IPS-18a (cell line): ENCODE results near the gene KATNIP.

ENCODE experiments used
- H3K27ac ChIP-seq: one replicate; pipeline ENCODE4 v1.5.1; 2013; ENCODE audit warnings: low read length
- H3K27me3 ChIP-seq: one replicate; pipeline ENCODE4 v1.6.1; 2013; ENCODE audit warnings: mild to moderate bottlenecking, low read length; ENCODE audit not compliant: control insufficient read depth, insufficient read depth
- H3K36me3 ChIP-seq: one replicate; pipeline ENCODE4 v1.6.1; 2013; ENCODE audit warnings: low read depth, low read length; ENCODE audit not compliant: control insufficient read depth
- H3K4me1 ChIP-seq: one replicate; pipeline ENCODE4 v1.6.1; 2013; ENCODE audit warnings: low read depth, low read length; ENCODE audit not compliant: control insufficient read depth
- H3K4me3 ChIP-seq: one replicate; pipeline ENCODE4 v1.5.1; 2013; ENCODE audit warnings: low read length
- H3K9ac ChIP-seq: one replicate; pipeline ENCODE4 v1.6.1; 2013; ENCODE audit warnings: mild to moderate bottlenecking, low read length, moderate library complexity
- H3K9me3 ChIP-seq: one replicate; pipeline ENCODE4 v1.6.1; 2013; ENCODE audit warnings: low read depth, low read length; ENCODE audit not compliant: control insufficient read depth

KATNIP gene

DNA sequence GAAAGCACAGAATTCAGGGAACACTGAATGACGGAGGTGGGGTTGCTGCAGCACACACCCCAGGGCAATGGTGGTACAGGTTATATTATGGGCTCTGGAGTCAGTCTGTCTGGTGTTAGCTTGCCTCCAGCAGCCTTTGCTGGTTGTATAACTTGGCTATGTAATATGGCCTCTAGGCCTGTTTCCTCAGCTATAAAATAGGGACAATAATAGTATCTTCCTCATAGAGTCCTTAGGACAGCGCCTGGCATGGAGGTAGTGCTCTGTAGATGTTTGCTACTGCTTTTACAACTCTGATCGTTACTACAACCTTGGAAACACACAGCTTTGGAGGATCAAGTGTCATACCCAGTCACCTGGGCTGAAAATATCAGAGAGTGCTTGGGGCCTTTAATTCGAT lies 31.7 kb upstream of the KATNIP start:
- H3K9ac ChIP-seq, result no peak overlapping the region
- H3K36me3 ChIP-seq, result peaks cover 24% of the 10 kb centered on the region
- no peak overlapping the region for H3K27ac ChIP-seq
- no peaks in the 10 kb centered on the region for H3K4me1 ChIP-seq
- no peaks in the 10 kb centered on the region for H3K9me3 ChIP-seq
- no peaks in the 10 kb centered on the region for H3K27me3 ChIP-seq
- no peak overlapping the region for H3K4me3 ChIP-seq

DNA sequence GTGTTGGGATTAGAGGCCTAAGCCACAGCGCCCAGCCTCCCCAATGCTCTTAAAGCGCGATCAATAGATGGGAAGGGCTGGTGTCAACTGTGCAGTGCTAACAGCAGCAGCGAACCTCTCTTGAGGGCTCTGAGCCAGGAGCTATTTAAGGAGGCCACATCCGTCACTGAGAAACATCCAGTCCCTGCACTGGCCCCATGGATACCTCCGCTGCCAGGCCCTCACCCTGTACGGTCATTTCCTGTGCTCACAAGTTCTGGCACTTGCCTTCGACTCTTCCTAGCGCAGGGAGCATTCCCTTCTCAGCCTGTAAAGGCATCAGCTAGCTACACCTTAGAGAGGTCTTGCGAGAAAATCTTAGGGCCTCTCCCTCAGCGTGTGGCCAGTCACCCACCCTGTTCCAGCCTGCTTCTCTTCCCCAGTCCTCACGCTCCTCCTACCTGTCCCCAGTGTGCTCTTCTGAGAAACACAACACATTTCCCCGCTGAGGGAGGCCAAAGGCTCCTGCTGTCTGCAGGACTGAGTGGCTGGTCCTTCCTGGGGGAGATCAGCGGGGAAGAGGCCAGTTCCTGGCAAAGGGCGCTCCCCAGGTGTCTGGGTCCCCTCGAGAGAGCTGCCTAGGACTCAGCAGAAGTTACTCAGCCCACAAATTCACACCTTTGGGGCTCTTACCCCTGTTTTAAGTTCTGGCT lies 28.8 kb upstream of the KATNIP start:
- no peak overlapping the region for H3K9ac ChIP-seq
- no peak overlapping the region for H3K27ac ChIP-seq
- no peaks in the 10 kb centered on the region for H3K9me3 ChIP-seq
- no peak overlapping the region for H3K4me3 ChIP-seq
- no peaks in the 10 kb centered on the region for H3K27me3 ChIP-seq
- H3K36me3 ChIP-seq, result peaks cover 43% of the 10 kb centered on the region
- no peaks in the 10 kb centered on the region for H3K4me1 ChIP-seq

DNA sequence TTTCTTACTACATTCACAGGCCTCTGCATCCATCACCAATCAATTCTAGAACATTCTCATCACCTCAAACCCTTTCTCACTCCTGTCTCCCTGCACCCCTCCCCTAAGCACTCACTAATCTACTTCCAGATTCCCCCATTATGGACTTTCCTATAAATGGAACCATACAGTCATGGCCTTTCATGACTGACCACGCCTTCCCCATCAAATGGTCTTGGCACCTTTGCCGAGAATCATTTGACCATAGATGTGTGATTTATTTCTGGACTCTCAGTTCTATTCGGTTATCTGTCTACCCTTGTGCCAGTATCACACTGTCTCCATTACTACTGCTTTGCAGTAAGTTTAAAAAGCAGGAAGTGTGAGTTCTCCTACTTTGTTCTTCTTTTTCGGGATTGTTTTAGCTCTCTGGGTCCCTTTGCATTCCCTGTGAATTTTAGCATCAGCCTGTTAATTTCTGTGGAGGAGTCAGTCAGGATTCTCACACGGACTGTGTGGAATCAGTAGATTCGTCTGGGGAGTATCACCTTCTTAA lies 27.7 kb upstream of the KATNIP start:
- no peaks in the 10 kb centered on the region for H3K9me3 ChIP-seq
- H3K27ac ChIP-seq, result peak overlapping the region; percentile 20
- peaks cover 54% of the 10 kb centered on the region for H3K36me3 ChIP-seq
- no peaks in the 10 kb centered on the region for H3K4me1 ChIP-seq
- no peaks in the 10 kb centered on the region for H3K27me3 ChIP-seq
- no peak overlapping the region for H3K4me3 ChIP-seq
- H3K9ac ChIP-seq, result no peak overlapping the region

DNA sequence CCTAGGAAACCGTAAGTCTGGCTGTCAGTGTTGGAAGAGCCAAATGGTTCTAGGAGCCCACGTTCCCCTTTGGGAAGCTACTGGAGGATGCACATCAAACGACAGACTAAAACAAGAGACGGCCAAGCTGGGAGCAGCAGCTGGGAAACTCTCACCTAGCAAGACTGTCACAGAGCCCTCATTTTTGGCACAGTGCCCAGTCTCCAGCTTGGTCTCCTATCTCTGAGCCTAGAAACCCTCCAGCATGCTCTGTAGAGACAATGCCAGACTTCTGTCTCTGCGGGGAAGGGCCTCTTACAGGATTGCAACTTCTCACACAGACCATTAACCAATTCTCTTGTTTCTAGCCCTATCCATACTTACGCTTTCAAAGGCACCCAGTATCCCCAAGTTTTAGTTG lies 23.8 kb upstream of the KATNIP start:
- no peaks in the 10 kb centered on the region for H3K9me3 ChIP-seq
- no peak overlapping the region for H3K9ac ChIP-seq
- no peak overlapping the region for H3K27ac ChIP-seq
- H3K27me3 ChIP-seq, result no peaks in the 10 kb centered on the region
- H3K36me3 ChIP-seq, result peaks cover 81% of the 10 kb centered on the region
- no peaks in the 10 kb centered on the region for H3K4me1 ChIP-seq
- no peak overlapping the region for H3K4me3 ChIP-seq

DNA sequence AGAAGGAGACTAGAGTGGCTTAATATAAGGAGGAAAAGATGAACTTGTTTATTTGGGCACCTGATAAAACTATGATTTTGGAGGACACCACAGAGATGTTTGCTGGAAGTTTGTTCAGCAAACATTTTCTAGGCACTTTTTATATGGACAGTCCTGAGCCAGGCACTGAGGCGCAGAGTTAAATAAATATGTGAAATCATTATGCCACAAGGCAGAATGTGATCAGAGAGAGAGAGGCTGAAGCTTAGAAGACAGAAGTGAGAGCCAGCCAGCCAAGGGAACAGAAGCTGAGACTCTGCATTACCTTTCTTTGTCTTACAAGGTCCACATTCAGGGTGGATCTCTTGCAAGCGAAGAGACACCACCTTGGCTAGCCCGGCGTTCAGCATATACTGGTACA lies 21.6 kb upstream of the KATNIP start:
- no peak overlapping the region for H3K9ac ChIP-seq
- H3K36me3 ChIP-seq, result peaks cover 94% of the 10 kb centered on the region
- no peak overlapping the region for H3K4me3 ChIP-seq
- H3K27ac ChIP-seq, result no peak overlapping the region
- no peaks in the 10 kb centered on the region for H3K27me3 ChIP-seq
- no peaks in the 10 kb centered on the region for H3K9me3 ChIP-seq
- H3K4me1 ChIP-seq, result no peaks in the 10 kb centered on the region

DNA sequence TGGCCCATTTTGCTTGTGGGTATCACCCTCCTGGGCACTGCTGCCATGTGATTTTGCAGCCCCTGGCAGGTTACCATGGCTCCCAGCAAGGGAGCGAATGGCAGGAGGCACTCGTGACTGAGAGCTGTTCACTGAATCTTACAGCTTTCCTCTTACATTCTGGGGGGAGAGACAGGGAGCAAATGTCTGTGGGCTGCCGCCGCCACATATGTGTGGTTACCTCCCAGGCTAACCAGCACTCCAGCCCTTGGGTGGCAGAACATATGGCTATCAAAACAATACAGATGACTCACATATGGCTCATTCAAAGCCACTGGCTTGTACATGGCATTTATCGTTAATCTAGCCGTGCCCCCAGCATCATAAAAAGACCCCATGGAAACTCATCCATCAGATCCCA lies 20.0 kb upstream of the KATNIP start:
- Histone ChIP-seq H3K36me3 (peaks cover 89% of the 10 kb centered on the region), H3K9ac (no peak overlapping the region), H3K27me3 (no peaks in the 10 kb centered on the region), H3K27ac (no peak overlapping the region), H3K4me1 (no peaks in the 10 kb centered on the region), H3K4me3 (no peak overlapping the region), H3K9me3 (no peaks in the 10 kb centered on the region)

DNA sequence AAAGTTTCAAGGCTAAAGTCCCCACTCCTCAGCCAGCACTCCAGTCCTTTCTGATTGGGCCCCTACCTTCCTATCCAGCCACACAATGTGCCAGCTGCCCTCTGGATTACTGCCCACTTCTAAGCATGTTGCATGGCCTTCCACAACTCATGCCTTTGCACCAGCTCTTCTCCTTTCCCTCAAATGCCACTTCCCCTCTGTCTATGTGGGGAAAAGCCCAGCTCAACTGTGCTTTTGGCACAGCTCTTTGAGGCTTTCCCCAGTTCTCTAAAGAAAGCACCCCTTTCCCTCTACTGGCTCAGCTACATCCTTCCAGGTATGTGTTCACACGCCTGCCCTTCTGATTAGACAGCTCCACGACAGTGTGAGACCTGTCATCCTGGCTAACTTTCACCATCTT lies 18.8 kb upstream of the KATNIP start:
- no peak overlapping the region for H3K4me3 ChIP-seq
- H3K36me3 ChIP-seq, result peaks cover 90% of the 10 kb centered on the region
- H3K9me3 ChIP-seq, result no peaks in the 10 kb centered on the region
- no peaks in the 10 kb centered on the region for H3K4me1 ChIP-seq
- H3K27ac ChIP-seq, result no peak overlapping the region
- no peaks in the 10 kb centered on the region for H3K27me3 ChIP-seq
- H3K9ac ChIP-seq, result no peak overlapping the region

DNA sequence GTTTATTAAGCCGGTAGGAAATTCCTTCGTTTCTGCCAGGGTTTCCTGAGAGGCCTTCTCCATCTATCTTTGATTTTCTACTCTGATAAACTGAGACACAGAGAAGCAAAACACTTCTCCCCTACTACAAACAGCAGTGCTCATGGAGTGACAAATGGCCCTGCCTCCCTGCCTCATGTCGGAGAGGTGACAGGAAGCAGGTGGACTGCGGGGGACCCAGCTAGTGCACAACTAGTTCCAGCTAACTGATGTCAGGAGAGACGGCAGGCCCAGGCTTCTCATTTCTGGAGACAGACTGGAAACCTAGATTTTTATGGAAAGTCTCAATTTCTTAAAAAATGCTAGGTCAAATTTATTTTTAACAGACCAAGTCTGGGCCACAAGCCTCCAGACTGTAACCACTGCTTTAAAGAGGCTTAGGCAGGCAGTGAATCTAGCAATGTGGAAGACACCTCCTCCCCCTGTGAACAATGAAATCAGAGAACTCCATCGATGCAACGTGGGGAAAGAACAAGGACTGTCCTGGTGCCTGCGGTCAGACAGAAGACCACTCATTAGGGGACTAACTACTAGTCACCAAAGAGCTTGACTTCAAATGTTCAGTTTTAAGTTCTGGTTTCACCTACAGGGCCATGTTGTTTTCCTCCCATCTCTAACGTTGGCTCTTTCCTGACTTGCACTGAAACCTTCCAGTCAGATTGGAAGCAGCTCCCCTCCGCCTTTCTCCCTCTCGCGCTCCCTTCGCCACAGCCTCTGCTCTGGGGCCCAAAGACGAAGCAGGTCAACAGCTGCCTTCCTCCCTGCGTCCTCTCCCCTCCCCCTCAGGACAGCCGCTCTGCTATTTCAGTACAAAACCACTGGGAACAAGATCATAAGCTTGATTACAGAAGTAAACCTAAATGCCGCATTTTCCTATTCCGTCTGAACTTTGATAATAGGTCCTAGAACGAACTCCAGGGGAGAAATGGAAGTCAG lies 17.8 kb upstream of the KATNIP start:
- Histone ChIP-seq H3K9me3 (no peaks in the 10 kb centered on the region), H3K4me3 (no peak overlapping the region), H3K27me3 (no peaks in the 10 kb centered on the region), H3K27ac (no peak overlapping the region), H3K4me1 (no peaks in the 10 kb centered on the region), H3K9ac (no peak overlapping the region), H3K36me3 (peaks cover 90% of the 10 kb centered on the region)

DNA sequence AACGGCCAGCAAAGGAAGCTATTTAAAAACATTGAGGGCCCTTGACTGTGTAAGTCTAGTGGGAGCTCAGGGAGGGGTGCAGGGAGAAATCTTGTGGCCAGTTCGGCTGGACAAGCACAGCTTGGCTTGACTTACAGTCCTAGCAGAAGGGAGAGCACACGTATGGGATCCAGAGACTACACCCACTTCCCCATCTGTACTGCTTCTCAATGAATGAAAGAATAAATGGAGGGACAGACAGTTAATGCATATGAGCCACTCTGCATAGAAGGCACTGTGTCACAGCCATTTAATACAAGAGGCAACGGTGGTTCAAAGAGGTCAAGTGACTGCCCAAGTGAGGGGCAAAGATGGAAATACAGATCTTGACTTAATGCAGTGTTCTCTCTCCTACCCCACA lies 15.7 kb upstream of the KATNIP start:
- H3K4me1 ChIP-seq, result no peaks in the 10 kb centered on the region
- H3K9ac ChIP-seq, result no peak overlapping the region
- peaks cover 89% of the 10 kb centered on the region for H3K36me3 ChIP-seq
- H3K9me3 ChIP-seq, result no peaks in the 10 kb centered on the region
- H3K4me3 ChIP-seq, result no peak overlapping the region
- H3K27me3 ChIP-seq, result no peaks in the 10 kb centered on the region
- H3K27ac ChIP-seq, result no peak overlapping the region

DNA sequence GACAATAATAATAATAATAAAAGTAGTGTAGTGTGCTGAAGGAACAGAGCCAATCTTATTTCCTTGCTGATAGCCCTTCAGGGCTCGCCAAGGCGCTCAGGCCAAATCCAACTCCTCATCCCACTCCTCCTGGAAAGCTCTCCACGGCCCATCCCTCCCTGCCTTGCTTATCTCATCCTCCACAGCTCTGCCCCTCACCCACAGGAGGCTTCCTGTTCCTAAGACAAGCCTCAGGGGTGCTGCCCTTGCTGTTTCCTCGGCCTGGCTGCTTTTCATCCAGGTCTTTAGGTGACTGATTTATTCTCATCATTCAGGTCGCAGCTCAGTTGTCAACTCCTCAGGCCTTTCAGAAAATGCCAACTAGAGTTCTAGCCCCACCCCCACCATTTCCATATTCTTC lies 11.4 kb upstream of the KATNIP start:
- Histone ChIP-seq H3K36me3 (peaks cover 87% of the 10 kb centered on the region), H3K9ac (no peak overlapping the region), H3K27ac (no peak overlapping the region), H3K4me3 (no peak overlapping the region), H3K4me1 (no peaks in the 10 kb centered on the region), H3K9me3 (no peaks in the 10 kb centered on the region), H3K27me3 (no peaks in the 10 kb centered on the region)

DNA sequence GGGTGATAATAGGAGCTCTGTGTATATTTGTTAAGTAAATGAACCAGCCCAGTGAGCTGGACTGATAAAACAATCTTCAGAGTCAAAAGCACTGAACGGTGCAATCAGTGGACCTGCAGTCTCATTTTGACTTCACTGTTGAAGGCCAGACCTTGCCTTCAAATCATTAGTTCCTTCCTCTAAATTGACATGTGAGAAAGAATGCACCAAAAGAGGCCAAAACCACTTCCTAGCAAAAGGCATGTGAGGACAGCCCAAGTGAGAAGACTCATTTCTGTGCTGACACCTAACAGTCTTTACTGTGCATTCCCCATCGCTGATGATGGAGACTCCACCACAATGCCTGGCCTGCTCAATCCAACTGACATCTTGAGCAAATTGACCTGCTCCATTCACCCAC lies 10.8 kb upstream of the KATNIP start:
- no peak overlapping the region for H3K4me3 ChIP-seq
- no peak overlapping the region for H3K27ac ChIP-seq
- peaks cover 91% of the 10 kb centered on the region for H3K36me3 ChIP-seq
- H3K9ac ChIP-seq, result no peak overlapping the region
- no peaks in the 10 kb centered on the region for H3K4me1 ChIP-seq
- H3K9me3 ChIP-seq, result no peaks in the 10 kb centered on the region
- no peaks in the 10 kb centered on the region for H3K27me3 ChIP-seq
